Measurements from ENCODE around the gene LRRC8D. TPM values are rescaled to one million over a fixed set of nuclear protein-coding genes. Genes with fewer than 3 reads are reported as not detected.

The LRRC8D gene
- total RNA-seq, 1 donor from 2014 or later: 25.2 TPM

DNA sequence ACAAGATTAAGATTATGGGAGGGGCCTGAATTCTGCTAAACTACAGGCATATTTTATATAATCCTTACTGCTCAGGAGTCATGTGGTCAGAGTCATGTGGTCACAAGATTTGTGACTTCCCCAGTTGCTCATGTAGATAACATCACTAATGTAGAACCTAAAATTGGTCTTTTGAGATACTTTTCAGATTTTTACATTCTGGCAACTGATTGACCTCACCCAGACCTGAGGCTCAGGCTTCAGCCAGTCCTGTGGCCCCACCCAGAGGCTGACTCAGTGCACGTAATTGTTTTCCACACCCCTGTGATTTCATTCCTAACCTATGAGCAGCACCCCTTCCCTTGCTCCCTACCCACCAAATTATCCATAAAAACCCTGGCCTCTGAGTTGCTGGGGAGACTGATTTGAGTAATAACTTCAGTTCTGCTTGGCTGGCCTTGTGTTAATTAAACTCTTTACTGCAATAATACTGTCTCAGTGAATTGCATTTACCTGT is 132.3 kb downstream of the LRRC8D start:
- DNase-seq (ENCODE audit: extremely low read depth, low read depth, low spot score): no peak

DNA sequence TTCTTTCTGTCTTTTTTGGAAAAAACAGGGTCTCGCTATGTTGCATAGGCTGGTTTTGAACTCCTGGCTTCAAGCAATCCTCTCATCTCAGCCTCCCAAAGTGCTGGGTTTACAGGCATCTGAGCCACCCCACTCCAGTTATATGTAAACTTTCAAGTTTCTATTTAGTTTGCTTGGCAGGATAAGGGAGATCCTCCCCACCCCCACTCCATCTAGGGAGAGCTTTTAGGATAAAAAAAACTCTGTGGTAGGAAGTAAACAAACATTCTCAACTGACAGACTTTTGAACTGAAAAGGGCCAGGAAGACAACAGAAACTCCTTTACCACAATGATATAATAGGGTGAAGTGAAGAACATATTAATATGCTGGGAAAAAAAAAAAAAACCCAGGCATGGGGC is 133.1 kb downstream of the LRRC8D start:
- no peak for DNase-seq (ENCODE audit: extremely low read depth, low read depth, low spot score)

GRCh38 chr1:89954401-89954800 is 133.6 kb downstream of the LRRC8D start:
- no peak for DNase-seq (ENCODE audit: extremely low read depth, low read depth, low spot score)

GRCh38 chr1:89955311-89956205 is 134.7 kb downstream of the LRRC8D start:
- no peak for DNase-seq (ENCODE audit: extremely low read depth, low read depth, low spot score)

DNA sequence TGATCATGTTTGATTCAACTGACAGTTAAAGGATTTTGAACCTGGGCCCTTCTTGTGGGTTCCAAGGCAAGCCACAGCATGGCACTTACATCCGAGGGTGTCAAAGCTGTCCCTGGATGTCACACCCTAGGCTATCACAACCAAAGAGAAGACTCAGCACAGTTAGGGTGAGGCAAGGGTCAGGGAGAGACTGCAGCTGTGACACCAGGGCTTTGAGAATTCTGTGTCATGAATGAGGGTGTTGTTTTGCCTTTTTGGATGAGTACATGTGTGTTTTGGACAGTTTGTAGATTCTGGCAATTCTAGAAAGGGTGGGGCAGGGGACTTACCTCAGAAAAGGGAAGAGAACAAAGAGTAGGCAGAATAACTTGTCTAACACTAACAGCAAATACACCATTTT is 136.3 kb downstream of the LRRC8D start:
- DNase-seq (ENCODE audit: extremely low read depth, low read depth, low spot score): no peak

DNA sequence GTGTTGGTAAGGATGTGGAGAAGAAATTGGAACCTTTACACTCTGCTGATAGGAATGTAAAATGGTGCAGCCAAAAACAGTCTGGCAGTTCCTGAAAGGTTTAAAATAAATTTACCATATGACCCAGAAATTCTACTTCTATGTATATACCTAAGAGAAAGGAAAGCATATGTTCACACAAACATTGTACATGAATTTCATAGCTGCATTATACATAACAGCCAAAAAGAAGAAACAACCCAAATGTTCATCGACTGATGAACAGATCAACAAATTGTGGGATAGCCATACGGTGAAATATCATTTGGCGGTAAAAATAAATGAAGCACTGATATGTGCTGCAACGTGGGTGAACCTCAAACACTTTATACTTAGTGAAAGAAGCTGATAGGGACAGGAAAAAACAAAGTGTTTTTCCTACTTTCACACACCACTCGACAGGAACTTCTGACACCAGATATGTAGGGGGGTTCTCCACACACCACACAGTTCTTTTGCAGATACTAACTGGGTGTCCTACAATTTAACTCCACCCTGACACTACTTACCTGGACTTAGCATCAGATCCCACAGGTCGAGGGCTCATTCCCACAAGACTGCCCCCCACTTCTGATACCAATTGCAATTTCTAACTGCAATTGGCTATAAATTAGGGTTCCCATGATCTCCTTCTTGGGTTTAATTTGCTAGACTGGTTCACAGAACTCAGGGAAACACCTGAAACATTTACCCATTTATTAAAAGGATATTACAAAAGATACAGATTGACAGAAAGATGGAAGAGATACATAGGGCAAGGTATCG is 138.2 kb downstream of the LRRC8D start:
- no peak for DNase-seq (ENCODE audit: extremely low read depth, low read depth, low spot score)

- no peak for DNase-seq (ENCODE audit: extremely low read depth, low read depth, low spot score)
Measured at GRCh38 chr1:89959719-89960118, 138.9 kb downstream of the LRRC8D start.

DNA sequence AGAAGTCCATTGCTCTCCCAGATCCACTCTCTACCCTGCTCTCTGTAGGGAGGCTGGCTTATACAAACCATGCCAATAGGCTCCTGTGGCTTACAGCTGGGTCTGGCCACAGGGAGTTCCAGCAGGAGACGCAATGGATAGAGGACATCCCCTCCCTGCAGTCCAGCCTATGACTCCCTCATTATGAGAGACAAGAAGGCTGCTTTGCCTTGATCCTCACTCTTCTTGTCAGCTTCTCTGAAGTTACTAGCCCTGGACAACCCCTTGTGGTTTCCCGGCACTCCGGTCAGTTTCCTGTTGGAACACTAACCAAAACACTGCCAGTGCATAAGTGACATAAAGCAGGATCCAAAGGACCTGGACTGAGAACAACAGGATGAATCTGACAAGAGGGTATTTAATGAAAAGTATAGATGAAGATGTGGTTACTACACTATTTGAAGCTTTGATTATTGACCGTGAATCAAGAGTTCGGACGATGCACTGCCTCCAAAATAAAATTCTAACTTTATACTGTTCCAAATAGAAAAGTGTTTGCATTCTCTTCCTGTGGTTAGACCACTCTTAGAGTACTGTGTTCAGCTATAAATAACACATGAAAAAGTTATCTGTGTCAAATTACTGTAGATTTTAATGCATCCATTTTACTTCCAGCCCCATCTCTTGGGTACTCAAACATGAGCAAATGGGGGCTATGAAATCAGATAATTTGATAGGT is 141.4 kb downstream of the LRRC8D start:
- no peak for DNase-seq (ENCODE audit: extremely low read depth, low read depth, low spot score)

GRCh38 chr1:89962742-89963075 is 141.9 kb downstream of the LRRC8D start:
- no peak for DNase-seq (ENCODE audit: extremely low read depth, low read depth, low spot score)

- no peak for DNase-seq (ENCODE audit: extremely low read depth, low read depth, low spot score)
Measured at GRCh38 chr1:89965193-89965768, 144.4 kb downstream of the LRRC8D start.

- no peak for DNase-seq (ENCODE audit: extremely low read depth, low read depth, low spot score)
Measured at GRCh38 chr1:89966656-89967055, 145.8 kb downstream of the LRRC8D start.

- no peak for DNase-seq (ENCODE audit: extremely low read depth, low read depth, low spot score)
Measured at GRCh38 chr1:89971600-89971999, 150.8 kb downstream of the LRRC8D start.

DNA sequence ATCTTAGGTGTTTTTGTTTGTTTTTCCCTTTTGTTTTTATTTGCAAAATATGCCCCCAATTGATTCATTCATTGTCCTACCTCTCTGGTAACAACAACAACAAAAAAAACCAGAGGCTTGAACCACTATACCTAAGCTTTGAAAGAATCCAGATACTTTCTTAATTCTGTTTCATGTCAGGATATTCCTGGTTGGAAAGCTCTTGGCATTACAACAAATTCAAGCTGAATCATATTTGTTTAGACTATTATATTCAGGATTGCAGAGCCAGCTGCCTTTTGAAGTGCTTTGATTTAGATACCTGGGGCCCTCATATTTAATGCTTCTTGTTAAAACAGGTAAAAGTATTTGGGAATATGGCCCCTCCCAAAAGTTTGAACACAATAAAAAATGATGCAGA is 151.2 kb downstream of the LRRC8D start:
- no peak for DNase-seq (ENCODE audit: extremely low read depth, low read depth, low spot score)

- no peak for DNase-seq (ENCODE audit: extremely low read depth, low read depth, low spot score)
Measured at GRCh38 chr1:89973471-89974127, 152.8 kb downstream of the LRRC8D start.

DNA sequence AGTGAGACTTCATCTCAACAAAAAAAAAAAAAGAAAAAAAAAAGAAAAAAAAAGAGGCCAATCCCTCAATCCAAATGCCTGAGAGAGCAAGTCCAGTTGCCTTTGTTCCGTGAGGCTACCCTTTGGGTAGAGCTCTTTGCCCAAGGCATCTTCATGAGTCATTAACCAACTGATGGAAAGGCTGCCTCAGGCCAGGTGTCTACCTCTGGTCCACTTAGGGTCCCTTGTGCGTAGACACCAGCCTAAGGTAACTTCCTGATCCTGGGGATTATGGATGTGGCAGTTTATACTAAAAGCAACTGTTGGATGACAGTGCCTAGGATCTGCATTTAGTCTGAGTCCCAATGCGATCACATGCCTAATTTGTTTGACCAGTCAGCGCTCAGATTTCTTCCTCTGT is 153.4 kb downstream of the LRRC8D start:
- no peak for DNase-seq (ENCODE audit: extremely low read depth, low read depth, low spot score)

DNA sequence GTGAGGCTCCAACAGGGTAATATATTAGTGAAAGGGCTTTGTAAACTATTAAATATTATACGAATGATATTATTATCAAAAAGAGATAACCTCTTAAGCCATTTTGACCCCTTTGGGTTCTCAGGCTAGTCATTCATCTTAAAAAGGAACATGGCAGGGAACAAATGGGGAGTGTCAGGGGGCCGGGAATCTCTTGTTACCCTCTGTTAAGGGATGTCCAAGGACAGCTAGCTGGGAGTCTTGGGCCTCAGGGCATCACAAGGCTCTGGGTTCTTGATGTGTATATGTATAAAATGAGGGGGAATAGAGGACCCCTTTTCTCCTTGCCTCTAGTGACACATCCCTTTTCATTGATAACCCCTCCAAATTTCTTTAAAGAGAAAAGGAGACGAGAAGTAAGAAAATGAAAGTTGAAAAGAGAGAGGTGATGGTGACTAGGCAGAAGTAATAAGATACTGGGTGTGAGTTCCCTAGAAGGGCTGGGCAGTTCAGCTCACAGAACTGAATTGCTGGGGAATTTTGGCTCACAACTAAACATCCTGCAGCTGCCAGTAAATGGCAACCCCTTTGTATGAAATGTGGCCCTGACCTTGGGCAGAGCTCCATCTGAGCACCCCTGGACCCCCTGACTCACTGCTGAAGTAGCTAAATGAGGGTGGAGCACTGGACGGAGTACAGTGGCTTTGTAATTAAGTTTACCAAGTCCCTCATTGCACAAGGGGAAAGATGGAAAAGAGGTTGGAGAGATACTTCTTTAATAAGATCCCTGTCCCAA is 154.1 kb downstream of the LRRC8D start:
- no peak for DNase-seq (ENCODE audit: extremely low read depth, low read depth, low spot score)

DNA sequence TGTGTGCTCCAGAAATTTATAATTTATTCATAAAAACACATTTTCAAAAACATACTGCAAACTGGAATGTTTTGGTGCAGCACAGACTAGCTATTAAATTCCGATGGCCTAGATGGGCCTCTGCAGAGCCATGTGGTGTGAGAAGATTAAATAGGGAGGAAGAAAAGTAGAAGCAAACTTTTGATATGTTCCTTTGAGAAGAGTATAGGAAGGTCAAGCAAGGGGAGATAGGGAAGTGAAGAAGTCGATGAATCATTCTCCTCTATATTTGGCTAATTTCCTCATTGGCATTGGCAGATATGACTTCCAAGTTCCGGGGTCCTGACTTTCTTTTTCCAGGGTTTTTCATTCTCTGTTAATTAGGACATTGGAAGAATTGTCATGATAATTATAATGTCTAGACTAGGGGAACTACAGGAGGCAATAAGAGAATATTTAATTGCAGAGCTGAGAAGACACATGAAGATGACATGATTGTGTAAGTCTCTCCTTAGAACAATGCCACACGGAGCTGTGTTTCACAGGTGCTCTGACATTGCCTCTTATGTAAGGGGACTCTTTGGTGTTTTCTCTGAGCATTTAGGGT is 154.8 kb downstream of the LRRC8D start:
- no peak for DNase-seq (ENCODE audit: extremely low read depth, low read depth, low spot score)

DNA sequence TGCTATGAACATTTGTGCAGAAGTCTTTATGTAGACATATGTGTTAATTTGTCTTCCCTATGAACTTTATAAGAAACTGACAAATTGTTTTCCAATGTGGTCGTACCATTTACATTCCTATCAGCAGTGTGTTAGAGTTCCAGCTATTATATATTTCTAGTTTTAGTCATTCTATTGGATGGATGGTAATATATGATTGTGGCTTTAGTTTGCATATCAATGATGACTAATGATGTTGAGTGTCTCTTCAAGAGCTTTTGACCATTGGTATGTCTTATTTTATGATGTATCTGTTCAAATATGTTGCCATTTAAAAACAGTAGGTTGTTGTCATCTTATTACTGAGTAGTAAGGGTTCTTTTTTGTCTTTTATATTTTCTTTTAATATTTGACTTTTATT is 157.9 kb downstream of the LRRC8D start:
- no peak for DNase-seq (ENCODE audit: extremely low read depth, low read depth, low spot score)

- no peak for DNase-seq (ENCODE audit: extremely low read depth, low read depth, low spot score)
Measured at GRCh38 chr1:89980605-89981004, 159.8 kb downstream of the LRRC8D start.
